HG03103 (cell line): ENCODE results near the gene CACNB4.
"Not testable (repeated sequence)": the region's sequence is repeated elsewhere in the genome, so short reads cannot be mapped to it uniquely, and the experiment has no call there.

Experiments used
- ATAC-seq: cut with Tn5 transposase; IDR thresholded peaks from one replicate; pipeline ENCODE4 v1.9.1; 2021; ENCODE audit warnings: low read depth; ENCODE audit not compliant: unreplicated experiment

Gene CACNB4

DNA sequence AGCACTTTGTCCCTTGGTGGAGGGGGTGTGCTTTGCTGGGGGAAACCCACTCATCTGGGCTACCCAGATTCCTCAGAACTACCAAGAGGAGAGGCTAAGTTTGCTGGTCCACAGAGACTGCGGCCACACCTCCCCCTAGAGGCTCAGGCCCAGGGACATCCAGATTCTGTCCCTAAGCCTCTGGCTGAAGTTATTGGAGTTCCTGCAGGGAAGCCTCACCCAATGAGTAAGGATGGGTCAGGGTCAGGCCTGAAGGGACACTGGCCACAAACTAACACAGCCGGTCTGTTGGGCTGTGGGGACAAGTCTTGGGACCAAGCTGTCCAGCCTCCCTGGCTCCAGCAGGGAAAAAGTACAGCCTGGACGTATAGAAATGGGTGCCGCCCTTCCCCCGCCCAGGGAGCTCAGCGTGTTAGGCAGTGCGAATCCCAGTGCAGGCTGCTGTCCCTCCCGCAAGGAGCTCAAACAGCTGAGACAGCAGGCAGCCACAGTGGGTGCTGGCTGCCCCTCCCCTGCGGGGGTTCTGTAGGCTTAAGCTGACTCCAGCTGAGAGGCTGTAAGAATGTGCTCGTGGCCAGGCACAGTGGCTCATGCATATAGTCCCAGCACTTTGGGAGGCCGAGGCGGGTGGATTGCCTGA is 183.7 kb downstream of the CACNB4 start:
- ATAC-seq = no peak

- ATAC-seq = no peak
Observed at GRCh38 chr2:151908204-151908882, 190.5 kb downstream of the CACNB4 start.

- no peak for ATAC-seq
Observed at GRCh38 chr2:151907286-151908203, 191.3 kb downstream of the CACNB4 start.

- ATAC-seq = peak; percentile 8
Observed at GRCh38 chr2:151906633-151906998, 192.2 kb downstream of the CACNB4 start.

DNA sequence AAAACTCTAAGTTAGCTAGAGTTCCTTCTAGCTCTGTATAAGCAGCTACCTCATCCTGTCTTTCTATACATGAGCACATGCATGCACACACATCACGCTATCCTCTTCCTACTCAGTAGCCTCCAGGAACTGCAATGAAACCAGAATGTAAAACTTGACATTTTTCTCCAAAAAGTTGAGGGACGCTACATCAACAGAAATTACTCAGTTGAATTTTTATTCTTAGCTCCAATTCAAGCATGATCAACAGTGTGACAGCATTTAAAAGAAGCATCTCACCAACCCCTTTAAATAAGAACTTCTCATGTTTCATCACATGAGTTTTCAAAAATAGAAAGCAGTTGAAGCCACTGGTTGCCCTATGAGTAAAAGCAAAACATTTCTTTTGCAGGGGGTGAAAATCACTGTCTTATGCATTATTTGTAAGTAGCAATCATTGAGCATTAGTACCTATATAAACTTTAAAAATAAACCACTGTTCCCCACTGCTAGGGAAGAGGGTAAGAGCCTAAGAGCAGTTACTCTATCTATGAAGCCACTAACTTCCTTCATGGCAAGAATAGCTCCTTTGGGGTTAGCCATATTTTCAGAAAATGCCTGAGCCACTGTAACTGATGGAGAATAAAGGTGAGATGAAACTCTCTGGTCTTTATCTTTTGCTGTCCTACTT is 192.7 kb downstream of the CACNB4 start:
- ATAC-seq = peak; percentile 62

GRCh38 chr2:151904807-151905206 is 194.0 kb downstream of the CACNB4 start:
- no peak for ATAC-seq

- ATAC-seq = no peak
Observed at GRCh38 chr2:151904021-151904420, 194.8 kb downstream of the CACNB4 start.

GRCh38 chr2:151902829-151903228 is 196.0 kb downstream of the CACNB4 start:
- no peak for ATAC-seq

DNA sequence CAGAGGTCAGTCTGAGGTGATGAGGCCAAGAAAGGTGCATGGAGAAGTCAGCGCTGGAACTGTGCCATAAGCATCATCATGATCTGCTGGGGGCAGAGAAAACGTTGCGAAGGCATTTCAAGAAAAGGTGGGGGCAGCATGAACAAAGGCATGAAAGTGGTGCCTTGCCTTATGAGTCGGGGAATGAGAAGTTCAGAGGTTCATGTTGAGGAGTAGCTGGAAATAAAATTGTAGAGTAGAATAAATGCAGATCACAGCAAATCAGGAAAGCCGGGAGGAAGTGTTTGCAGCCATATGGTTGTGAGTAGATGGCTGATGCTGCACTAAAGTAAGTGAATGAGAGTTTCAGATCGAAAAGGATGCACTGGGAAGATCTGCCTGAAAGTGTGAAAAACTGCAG is 198.5 kb downstream of the CACNB4 start:
- no peak for ATAC-seq

DNA sequence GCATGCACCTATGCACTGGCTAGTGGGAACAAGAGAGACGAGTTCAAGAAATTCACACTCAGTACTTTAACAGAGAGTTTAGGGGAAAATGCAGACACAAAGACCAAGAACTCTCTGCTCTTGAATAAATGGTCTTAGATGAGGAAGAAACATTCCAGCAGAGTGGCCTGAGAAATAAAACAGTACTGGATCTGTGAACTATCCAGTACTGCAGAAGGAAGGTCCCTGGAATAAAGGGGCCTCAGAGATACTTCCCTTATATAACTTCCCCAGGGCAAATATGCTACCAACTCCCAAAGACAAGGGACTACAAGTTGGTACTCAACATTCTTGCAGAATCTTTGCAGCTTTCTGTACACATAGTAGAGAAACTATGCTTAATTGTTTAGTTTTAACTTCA is 199.7 kb downstream of the CACNB4 start:
- ATAC-seq = no peak

GRCh38 chr2:151891566-151892194 is 207.2 kb downstream of the CACNB4 start:
- ATAC-seq = no peak

GRCh38 chr2:151887164-151887563 is 211.7 kb downstream of the CACNB4 start:
- no peak for ATAC-seq

DNA sequence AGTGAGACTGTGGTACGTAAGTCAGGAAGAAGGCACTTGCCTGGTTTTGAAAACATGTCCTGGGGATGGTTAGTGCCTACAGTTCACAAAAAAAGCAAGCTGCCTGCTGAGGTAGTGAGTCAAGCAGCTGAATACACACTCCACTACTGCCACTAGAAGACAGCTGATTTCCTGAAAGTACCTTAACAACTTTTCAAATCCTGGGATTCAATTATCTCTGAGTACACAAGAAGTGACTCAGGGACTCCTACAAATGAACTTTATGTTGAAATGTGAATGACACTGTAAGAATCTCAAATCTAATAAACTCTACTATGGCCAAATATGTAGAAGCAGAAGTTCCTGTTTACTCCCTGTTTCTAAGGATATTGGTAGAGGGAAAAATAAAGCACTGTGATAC is 212.6 kb downstream of the CACNB4 start:
- ATAC-seq = no peak

DNA sequence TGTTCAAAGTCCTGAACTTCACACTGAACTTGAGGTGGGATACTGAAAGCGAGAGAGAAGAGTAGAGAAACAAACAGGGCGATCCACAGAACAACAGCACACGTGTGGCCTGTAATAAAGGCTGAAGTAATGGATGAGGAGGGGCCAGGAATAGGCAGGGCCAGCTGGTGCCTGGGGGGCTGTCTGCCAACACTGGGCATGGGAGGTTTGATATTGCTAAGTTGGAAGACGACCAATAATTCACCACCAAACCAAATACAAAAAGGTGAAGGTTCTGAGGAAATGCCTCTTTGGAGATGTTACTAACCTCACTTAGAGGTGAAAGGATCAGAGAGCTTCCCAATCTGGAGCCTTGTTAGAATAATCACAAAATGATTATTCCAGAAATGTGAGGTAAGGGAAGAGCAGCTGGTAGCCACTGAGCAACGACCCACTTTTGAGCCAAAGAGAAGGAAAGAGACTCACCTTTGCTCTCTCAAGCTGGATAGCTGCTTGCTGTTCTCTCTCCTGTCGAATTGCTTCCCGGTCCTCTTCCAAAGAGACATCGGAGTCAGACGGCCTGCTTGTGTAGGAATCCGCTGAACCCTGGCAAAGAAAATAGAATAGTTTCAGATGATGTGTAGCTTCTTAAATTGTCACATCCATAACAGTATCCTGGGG is 215.9 kb downstream of the CACNB4 start:
- ATAC-seq = no peak

DNA sequence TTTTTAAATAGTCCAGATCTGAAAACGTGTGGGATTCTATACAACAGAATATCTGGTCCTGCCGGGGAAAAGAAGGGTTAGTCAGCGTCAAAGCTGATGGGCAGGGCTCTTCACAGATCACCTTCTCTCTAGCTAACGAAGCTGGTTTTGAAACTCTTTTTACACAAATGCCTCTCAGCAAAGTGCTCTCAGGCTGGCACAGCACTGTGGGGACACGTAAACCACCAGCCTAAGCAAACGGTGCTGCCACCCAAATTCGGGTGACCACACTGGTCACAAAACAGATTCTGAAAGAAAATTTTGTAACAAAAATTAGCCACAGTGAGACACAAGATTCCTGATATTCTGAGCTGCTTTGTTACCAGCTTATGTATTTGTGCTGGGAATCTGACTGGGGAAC is 217.5 kb downstream of the CACNB4 start:
- no peak for ATAC-seq

DNA sequence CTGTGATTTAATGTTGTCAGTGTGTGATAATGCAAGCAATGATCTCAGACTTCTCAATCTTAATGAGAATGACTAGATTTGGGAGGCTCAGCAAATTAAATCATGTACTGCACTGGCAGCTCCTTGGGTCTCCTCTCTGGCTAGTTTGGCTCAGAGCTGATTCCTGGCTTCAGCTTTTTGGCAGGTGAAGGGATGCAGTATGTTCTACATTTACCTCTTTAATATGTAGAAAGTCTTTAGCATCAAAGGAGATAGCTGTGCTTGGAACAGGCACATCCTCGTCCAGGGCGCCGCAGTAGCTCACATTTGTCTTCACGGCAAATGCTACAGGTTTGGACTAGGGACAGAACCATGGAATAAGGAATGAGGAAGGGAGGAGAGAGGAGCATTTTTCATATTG is 218.3 kb downstream of the CACNB4 start:
- no peak for ATAC-seq

DNA sequence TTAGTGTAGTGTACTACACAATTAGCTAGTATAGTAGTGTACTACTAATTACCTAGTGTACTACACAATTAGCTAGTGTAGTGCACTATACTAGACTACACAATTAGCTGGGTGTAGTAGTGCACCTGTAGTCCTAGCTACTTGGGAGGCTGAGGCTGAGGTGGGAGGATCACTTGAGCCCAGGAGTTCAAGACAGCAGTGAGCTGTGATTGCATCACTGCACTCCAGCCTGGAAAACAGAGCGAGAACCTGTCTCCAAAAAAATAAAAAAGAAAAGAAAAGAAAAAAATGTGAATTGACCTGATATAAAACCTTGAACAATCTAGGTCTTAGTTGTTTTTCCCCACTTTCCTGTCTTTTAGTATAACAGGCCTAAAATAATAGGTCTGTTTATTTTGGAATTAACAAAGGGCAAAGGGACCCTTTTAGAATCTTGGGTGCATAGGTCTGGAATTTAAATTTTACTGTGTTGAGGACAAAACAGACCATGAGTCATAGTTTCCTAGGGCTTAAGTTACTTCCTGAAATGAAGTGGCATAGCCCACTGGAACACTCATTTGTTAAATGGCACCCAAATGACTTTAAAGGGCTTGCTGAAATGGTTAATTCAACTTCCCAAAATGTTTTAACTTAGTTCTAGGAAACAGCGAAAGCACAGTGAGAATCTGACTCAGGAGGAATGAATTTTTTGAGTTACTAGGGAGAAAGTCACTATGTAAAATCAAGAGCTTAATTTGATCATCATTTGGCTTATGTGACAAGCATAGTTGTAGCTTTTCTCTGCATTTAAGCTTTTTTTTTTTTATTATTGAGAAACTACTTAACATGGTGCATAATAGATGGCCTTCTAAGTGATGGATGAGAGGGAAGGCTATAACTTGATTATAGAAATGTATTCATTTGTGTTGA is 219.9 kb downstream of the CACNB4 start:
- ATAC-seq = no peak

- no peak for ATAC-seq
Observed at GRCh38 chr2:151878204-151878603, 220.6 kb downstream of the CACNB4 start.

DNA sequence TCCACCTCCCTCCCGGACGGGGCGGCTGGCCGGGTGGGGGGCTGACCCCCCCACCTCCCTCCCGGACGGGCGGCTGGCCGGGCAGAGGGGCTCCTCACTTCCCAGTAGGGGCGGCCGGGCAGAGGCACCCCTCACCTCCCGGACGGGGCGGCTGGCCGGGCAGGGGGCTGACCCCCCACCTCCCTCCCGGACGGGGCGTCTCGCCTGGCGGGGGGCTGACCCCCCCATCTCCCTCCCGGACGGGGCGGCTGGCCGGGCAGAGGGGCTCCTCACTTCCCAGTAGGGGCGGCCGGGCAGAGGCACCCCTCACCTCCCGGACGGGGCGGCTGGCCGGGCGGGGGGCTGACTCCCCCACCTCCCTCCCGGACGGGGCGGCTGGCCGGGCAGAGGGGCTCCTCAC is 223.2 kb downstream of the CACNB4 start:
- not testable (repeated sequence) for ATAC-seq
